H1 (cell line): Measurements from ENCODE around the gene FGD4. TPM values are rescaled to one million over a fixed set of nuclear protein-coding genes. Genes with fewer than 3 reads are reported as not detected.

Experiments used
- CTCF ChIA-PET: fragments of 300-600 bp; sonication (Branson Sonifier 250); formaldehyde crosslinking; loops from one replicate; lab custom pipeline; 2021; ENCODE audit not compliant: partially characterized antibody; lab: Charles Lee
- POLR2A ChIA-PET: fragments of 300-600 bp; sonication (Branson Sonifier 250); formaldehyde crosslinking; loops from one replicate; lab custom pipeline; 2021; ENCODE audit warnings: inconsistent platforms; ENCODE audit not compliant: partially characterized antibody; lab: Charles Lee
- DNase-seq, 2 experiments: peaks; one replicate each; pipeline versions ENCODE4 v3.0.0 to v3.0.0-alpha.2; 2010 to 2022; ENCODE audit warnings: low spot score in 2 of 2, low read depth in 1 of 2, mixed read lengths in 1 of 2
- FAIRE-seq: peaks from 2 replicates; lab custom pipeline; 2011; peaks lifted over from hg19 to GRCh38; lab: Jason Lieb, UNC
- H2AFZ ChIP-seq: 2 replicates; pipeline ENCODE4 v1.8.1; 2012; ENCODE audit warnings: low read length, inconsistent platforms
- H2AK5ac ChIP-seq: 2 replicates; pipeline ENCODE4 v1.6.1; 2013; ENCODE audit warnings: low read depth, low read length
- H2BK120ac ChIP-seq: replicated peaks from 2 replicates; pipeline ENCODE3; 2013; ENCODE audit warnings: low read depth, low read length, inconsistent platforms
- H2BK12ac ChIP-seq: 2 replicates; pipeline ENCODE4 v1.6.1; 2013; ENCODE audit warnings: low read depth, low read length
- H2BK15ac ChIP-seq: 2 replicates; pipeline ENCODE4 v1.6.1; 2013; ENCODE audit warnings: low read length
- H2BK20ac ChIP-seq: 2 replicates; pipeline ENCODE4 v1.6.1; 2013; ENCODE audit warnings: low read length
- H2BK5ac ChIP-seq: 2 replicates; pipeline ENCODE4 v1.6.1; 2013; ENCODE audit warnings: low read depth, low read length
- H3K14ac ChIP-seq: 2 replicates; pipeline ENCODE4 v1.6.1; 2013; ENCODE audit warnings: inconsistent platforms; ENCODE audit not compliant: insufficient read length
- H3K18ac ChIP-seq: 2 replicates; pipeline ENCODE4 v1.6.1; 2013; ENCODE audit warnings: low read length; ENCODE audit errors: extremely low read depth
- H3K23ac ChIP-seq: 2 replicates; pipeline ENCODE4 v1.6.1; 2013; ENCODE audit warnings: inconsistent platforms; ENCODE audit not compliant: insufficient read length
- H3K23me2 ChIP-seq: 2 replicates; pipeline ENCODE4 v1.6.1; 2013; ENCODE audit warnings: low read depth, low read length
- H3K27ac ChIP-seq: 2 replicates; pipeline ENCODE4 v1.6.1; 2011; ENCODE audit warnings: low read depth, low read length, inconsistent platforms
- H3K27me3 ChIP-seq, 4 experiments: replicated peaks in 1 of 4; 1 replicate in 1 of 4; 2 replicates in 3 of 4; pipeline versions ENCODE4 v1.6.1 to v1.8.1; 2011 to 2013; ENCODE audit warnings: low read length in 3 of 4, mild to moderate bottlenecking in 3 of 4, inconsistent platforms in 2 of 4, mixed read lengths in 2 of 4, moderate library complexity in 1 of 4; ENCODE audit not compliant: control insufficient read depth in 3 of 4, insufficient read depth in 3 of 4; ENCODE audit errors: extremely low read depth in 1 of 4
- H3K36me3 ChIP-seq, 4 experiments: 2 replicates each; pipeline versions ENCODE4 v1.6.1 to v1.8.1; 2011 to 2013; ENCODE audit warnings: mild to moderate bottlenecking in 4 of 4, low read length in 3 of 4, moderate library complexity in 2 of 4, control low read depth in 1 of 4, inconsistent platforms in 1 of 4; ENCODE audit not compliant: insufficient read depth in 4 of 4, control insufficient read depth in 2 of 4
- H3K4ac ChIP-seq: replicated peaks from 2 replicates; pipeline ENCODE3; 2013; ENCODE audit warnings: low read length, low read depth, mixed read lengths, inconsistent platforms; ENCODE audit not compliant: insufficient read length
- H3K4me1 ChIP-seq, 4 experiments: replicated peaks in 1 of 4; 1 replicate in 1 of 4; 2 replicates in 3 of 4; pipeline versions ENCODE4 v1.6.1 to v1.8.1; 2011 to 2013; ENCODE audit warnings: low read length in 3 of 4, inconsistent platforms in 2 of 4, mixed read lengths in 1 of 4; ENCODE audit not compliant: insufficient read depth in 4 of 4, control insufficient read depth in 3 of 4
- H3K4me2 ChIP-seq, 2 experiments: 2 replicates each; pipeline versions ENCODE4 v1.6.1 to v1.8.1; 2011 to 2013; ENCODE audit warnings: low read depth in 2 of 2, low read length in 2 of 2, control low read depth in 1 of 2, inconsistent platforms in 1 of 2, mild to moderate bottlenecking in 1 of 2; ENCODE audit not compliant: insufficient read depth in 1 of 2
- H3K4me3 ChIP-seq, 4 experiments: fragments of 200-600, 300-600 bp in 1 of 4; sonication (generic), shearing (Covaris generic), sonication (Bioruptor Twin) in 1 of 4; 2 replicates each; pipeline versions ENCODE4 v1.5.1 to v1.8.1; 2011 to 2016; ENCODE audit warnings: low read length in 4 of 4, low read depth in 3 of 4, control low read depth in 2 of 4, inconsistent platforms in 2 of 4, mild to moderate bottlenecking in 2 of 4, mixed read lengths in 1 of 4, moderate library complexity in 1 of 4; ENCODE audit not compliant: insufficient read depth in 2 of 4; ENCODE audit errors: extremely low read depth in 1 of 4
- H3K56ac ChIP-seq: replicated peaks from 2 replicates; pipeline ENCODE3; 2013; ENCODE audit warnings: low read depth, mild to moderate bottlenecking, mixed read lengths, low read length, inconsistent platforms; ENCODE audit not compliant: insufficient read length
- H3K79me1 ChIP-seq: 2 replicates; pipeline ENCODE4 v1.6.1; 2013; ENCODE audit warnings: low read depth, low read length, control low read depth
- H3K79me2 ChIP-seq, 2 experiments: 2 replicates each; pipeline versions ENCODE4 v1.6.1 to v1.8.1; 2012 to 2013; ENCODE audit warnings: low read length in 2 of 2, mild to moderate bottlenecking in 2 of 2, inconsistent platforms in 1 of 2; ENCODE audit not compliant: insufficient read depth in 2 of 2, control insufficient read depth in 1 of 2
- H3K9ac ChIP-seq, 4 experiments: replicated peaks in 1 of 4; 1 replicate in 1 of 4; 2 replicates in 3 of 4; pipeline versions ENCODE4 v1.6.1 to v1.8.1; 2011 to 2013; ENCODE audit warnings: low read depth in 3 of 4, low read length in 3 of 4, control low read depth in 2 of 4, mild to moderate bottlenecking in 2 of 4, moderate library complexity in 2 of 4, inconsistent platforms in 1 of 4; ENCODE audit errors: extremely low read depth in 1 of 4
- H3K9me3 ChIP-seq, 2 experiments: 2 replicates each; pipeline versions ENCODE4 v1.6.1 to v1.8.1; 2012 to 2013; ENCODE audit warnings: mild to moderate bottlenecking in 2 of 2, moderate library complexity in 2 of 2, control low read depth in 1 of 2, inconsistent platforms in 1 of 2, low read depth in 1 of 2, low read length in 1 of 2, mixed read lengths in 1 of 2; ENCODE audit not compliant: insufficient read depth in 2 of 2
- H4K20me1 ChIP-seq, 2 experiments: replicated peaks in 1 of 2; 2 replicates each; pipeline versions ENCODE3 to v1.8.1; 2011 to 2013; ENCODE audit warnings: inconsistent platforms in 2 of 2, low read length in 2 of 2, mild to moderate bottlenecking in 1 of 2; ENCODE audit not compliant: insufficient read depth in 2 of 2, control insufficient read depth in 1 of 2
- H4K5ac ChIP-seq: 2 replicates; pipeline ENCODE4 v1.6.1; 2013; ENCODE audit warnings: low read length, low read depth, mixed read lengths, inconsistent platforms; ENCODE audit not compliant: insufficient read length
- H4K8ac ChIP-seq: 2 replicates; pipeline ENCODE4 v1.8.0; 2013; ENCODE audit warnings: mild to moderate bottlenecking, moderate library complexity, low read length, inconsistent platforms; ENCODE audit not compliant: insufficient read depth; ENCODE audit errors: extremely low read depth
- H4K91ac ChIP-seq: replicated peaks from 2 replicates; pipeline ENCODE3; 2013; ENCODE audit warnings: low read length, mixed read lengths, inconsistent platforms; ENCODE audit not compliant: insufficient read length
- CBX8 ChIP-seq: fragments of 300-800, 300-1000 bp; sonication (generic); IDR thresholded peaks from 2 replicates; pipeline ENCODE4 v1.7.1; 2016; ENCODE audit warnings: low read depth, low read length, borderline replicate concordance
- CHD2 ChIP-seq: IDR thresholded peaks from 2 replicates; pipeline ENCODE4 v1.6.1; 2012; ENCODE audit warnings: low read length, improper control_type of control experiment
- KDM1A ChIP-seq: fragments of 200-600, 300-600 bp; sonication (generic); IDR thresholded peaks from 2 replicates; pipeline ENCODE4 v1.7.1; 2016; ENCODE audit warnings: mild to moderate bottlenecking, low read length, borderline replicate concordance
- PHF8 ChIP-seq: fragments of 200-600 bp; sonication (generic); conservative IDR thresholded peaks from 2 replicates; pipeline ENCODE4 v1.7.1; 2012; ENCODE audit warnings: low read depth, mild to moderate bottlenecking, inconsistent platforms, low read length, moderate library complexity
- POU5F1 ChIP-seq: IDR thresholded peaks from 2 replicates; pipeline ENCODE4 v1.6.1; 2011; ENCODE audit warnings: low read depth, mild to moderate bottlenecking, low read length, moderate library complexity
- RAD21 ChIP-seq, 2 experiments: IDR thresholded peaks in 1 of 2; conservative IDR thresholded peaks in 1 of 2; 2 replicates each; pipeline ENCODE4 v1.6.1; 2011; ENCODE audit warnings: low read depth in 2 of 2, low read length in 2 of 2, improper control_type of control experiment in 1 of 2, inconsistent platforms in 1 of 2, mild to moderate bottlenecking in 1 of 2, moderate library complexity in 1 of 2
- RFX5 ChIP-seq: IDR thresholded peaks from 2 replicates; pipeline ENCODE4 v1.6.1; 2011; ENCODE audit warnings: low read depth, low read length, improper control_type of control experiment, borderline replicate concordance
- SP2 ChIP-seq: IDR thresholded peaks from 2 replicates; pipeline ENCODE4 v1.6.1; 2012; ENCODE audit warnings: mild to moderate bottlenecking, low read length, inconsistent platforms
- TCF12 ChIP-seq: IDR thresholded peaks from 2 replicates; pipeline ENCODE4 v1.6.1; 2011; ENCODE audit warnings: low read depth, mild to moderate bottlenecking, low read length
- TEAD4 ChIP-seq: IDR thresholded peaks from 2 replicates; pipeline ENCODE4 v1.6.1; 2012; ENCODE audit warnings: low read depth, low read length, inconsistent platforms, mixed read lengths
- YY1 ChIP-seq: IDR thresholded peaks from 2 replicates; pipeline ENCODE4 v1.6.1; 2011; ENCODE audit warnings: low read depth, mild to moderate bottlenecking, low read length
- ZNF274 ChIP-seq: IDR thresholded peaks from 2 replicates; pipeline ENCODE4 v1.7.0; 2012; ENCODE audit warnings: low read length, borderline replicate concordance; ENCODE audit errors: extremely low read depth
- WGBS, 2 experiments: shearing (Covaris generic) in 1 of 2; methylation state at CpG; one replicate each; pipeline versions ENCODE4 v1.1.6 to v1.1.7; 2013 to 2015; ENCODE audit warnings: low lambda C conversion rate in 2 of 2, mixed read lengths in 2 of 2, inconsistent platforms in 1 of 2, low coverage in 1 of 2, missing lambda C conversion rate in 1 of 2; ENCODE audit not compliant: insufficient replicate concordance in 2 of 2, insufficient coverage in 1 of 2, insufficient read length in 1 of 2; ENCODE audit errors: extremely low coverage in 1 of 2, missing lambda C conversion rate in 1 of 2; 5-methylcytosine and 5-hydroxymethylcytosine counted together
- polyA plus RNA-seq, 7 experiments: library from polyadenylated mRNA; depleted of rRNA in 3 of 7; stranded (reverse) in 5 of 7; unstranded in 2 of 7; fragments of >200 nt in 5 of 7; fragments of 200-250 nt in 2 of 7; gene quantifications; 1 replicate in 5 of 7; 2 replicates in 1 of 7; 4 replicates in 1 of 7; pipeline versions ENCODE4 v1.2.1 to v1.2.3, GENCODE V29; 2011 to 2013; ENCODE audit warnings: missing spikeins in 2 of 7, mixed read lengths in 2 of 7
- total RNA-seq: library from RNA; stranded (reverse); fragmentation: NEBNext Ultra II Directional; extraction: Animal tissue kit (Norgen Biotek cat#: 25700); gene quantifications from 2 replicates; pipeline ENCODE4 v1.2.1, GENCODE V29; 2021
- TF ChIP-seq, protein P1 (sequence below): IDR thresholded peaks from 2 replicates; pipeline ENCODE4 v1.6.1; 2012; ENCODE audit warnings: inconsistent platforms

The FGD4 gene
- total and polyA plus RNA-seq, 2 of the 8 experiments (the other 6 are each of a cell fraction or from before 2014, with no cell fraction given): 8.5 to 48.2 TPM

DNA sequence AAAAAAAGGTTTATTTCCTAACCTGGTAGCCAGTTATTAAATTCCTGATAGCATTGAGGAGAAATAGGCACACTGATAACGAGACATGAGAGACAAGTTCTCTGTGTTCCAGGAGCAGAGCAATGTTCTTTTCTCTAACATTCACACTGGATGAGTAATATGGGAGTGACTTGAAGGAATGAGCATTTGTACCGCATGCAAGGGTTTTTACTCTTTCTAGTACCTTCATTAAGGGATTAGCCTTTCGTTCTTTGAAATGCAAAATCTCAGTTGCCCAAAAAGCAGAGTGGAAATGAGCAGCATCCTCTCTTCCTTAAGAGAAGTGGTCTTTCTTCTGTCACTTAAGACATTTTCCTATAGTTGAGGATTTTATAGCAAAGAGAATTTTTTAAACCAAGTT, 54.7 kb downstream of the FGD4 start:
- H3K79me1 ChIP-seq: peaks cover 2% of the 10 kb centered on the region; the same call in 1 of the 2 replicates
- H2AFZ ChIP-seq: no peak overlapping the region
- no peak overlapping the region for H3K4ac ChIP-seq
- peak overlapping the region; percentile 59 for H3K27ac ChIP-seq
- H4K20me1 ChIP-seq: no peaks in the 10 kb centered on the region
- POLR2A ChIA-PET: interaction anchor here (0.7 to 3.2 kb wide), 7 partner anchors 9 to 802 kb away, joined by 3 to 15 read pairs (median 4); no protein-coding TSS in a partner anchor
- 0 out of 7 replicates have a peak overlapping the region, but pooled peaks of 1 of the 4 experiments have one; percentile 5 for H3K9ac ChIP-seq
- no peak overlapping the region for H2BK20ac ChIP-seq
- H3K4me1 ChIP-seq: peaks cover 2 to 24% (median 11%) of the 10 kb centered on the region in 4 experiments
- 0% methylated on average over 3 of the region's 3 CpGs; no CpG with 5 or more reads in 1 of the 2 experiments for WGBS, 2 experiments
- H2BK15ac ChIP-seq: no peak overlapping the region
- no peak overlapping the region for H3K23ac ChIP-seq
- DNase-seq: peak in 1 of 2 experiments; percentile 27
- peak overlapping the region; percentile 61 to 65 for H3K4me2 ChIP-seq
- CTCF ChIA-PET: interaction anchor here (1.0 to 1.6 kb wide), 3 partner anchors 20 to 88 kb away, joined by 3 to 8 read pairs (median 4); partner anchors contain the start of gene FGD4
- no peak overlapping the region for H3K14ac ChIP-seq
- H3K23me2 ChIP-seq: no peaks in the 10 kb centered on the region; the same call in 1 of the 2 replicates
- no peaks in the 10 kb centered on the region for H3K9me3 ChIP-seq
- H4K5ac ChIP-seq: peak overlapping the region; percentile 34
- H2AK5ac ChIP-seq: no peak overlapping the region
- peak; percentile 98 for FAIRE-seq
- H3K18ac ChIP-seq: no peak overlapping the region
- H3K79me2 ChIP-seq: peaks cover 7 to 73% of the 10 kb centered on the region in 2 experiments; a peak in 3 of 4 replicates
- H2BK5ac ChIP-seq: peak overlapping the region; percentile 6; the same call in 1 of the 2 replicates
- H3K56ac ChIP-seq: no peak overlapping the region
- no peak overlapping the region for H4K91ac ChIP-seq
- no peak overlapping the region for H2BK120ac ChIP-seq
- H3K4me3 ChIP-seq: peak overlapping the region in 1 of 4 experiments; percentile 50; a peak in 2 of 8 replicates
- no peaks in the 10 kb centered on the region; a peak in 1 of 8 replicates for H3K36me3 ChIP-seq
- no peak overlapping the region for H4K8ac ChIP-seq
- H2BK12ac ChIP-seq: no peak overlapping the region
- H3K27me3 ChIP-seq: no peaks in the 10 kb centered on the region
- TF ChIP-seq TEAD4 (peak; percentile 4; the same call in 1 of the 2 replicates), SP2 (no peak), RFX5 (no peak), POU5F1 (peak; percentile 72), YY1 (no peak), CBX8 (no peak), TCF12 (no peak), ZNF274 (no peak), CHD2 (no peak), KDM1A (no peak), RAD21 (IDR thresholded peaks at IDR 0.05 in 1 of 2, conservative IDR thresholded peaks at IDR 0.05 in 1 of 2; ENCODE audit: low read depth in 2 of 2, low read length in 2 of 2) (0 out of 4 replicates have a peak, but pooled peaks of 1 of the 2 experiments have one; percentile 2), PHF8 (no peak)
- TF ChIP-seq, protein P1, sequence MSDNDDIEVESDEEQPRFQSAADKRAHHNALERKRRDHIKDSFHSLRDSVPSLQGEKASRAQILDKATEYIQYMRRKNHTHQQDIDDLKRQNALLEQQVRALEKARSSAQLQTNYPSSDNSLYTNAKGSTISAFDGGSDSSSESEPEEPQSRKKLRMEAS: 0 out of 2 replicates have a peak, but pooled peaks have one; percentile 15
